Gastrocnemius medialis (tissue), 4 donors: ENCODE results near the gene CIDEC.

Source experiments
- POLR2A ChIP-seq, 2 donors: fragments of 450-650 bp; IDR thresholded peaks; one replicate each; pipeline ENCODE4 v1.6.1; 2017; ENCODE audit warnings: antibody characterized with exemption in 2 of 2, mild to moderate bottlenecking in 2 of 2, moderate library complexity in 2 of 2
- TF ChIP-seq, protein P1 (sequence below), 5 experiments: fragments of 450-650 bp in 3 of 5; fragments of 200-600 bp in 2 of 5; sonication (generic) in 2 of 5; IDR thresholded peaks in 4 of 5; conservative IDR thresholded peaks in 1 of 5; 1 replicate in 4 of 5; 2 replicates in 1 of 5; pipeline ENCODE4 v1.5.1; 2016 to 2019; ENCODE audit warnings: antibody characterized with exemption in 5 of 5, mild to moderate bottlenecking in 3 of 5, moderate library complexity in 3 of 5

DNA sequence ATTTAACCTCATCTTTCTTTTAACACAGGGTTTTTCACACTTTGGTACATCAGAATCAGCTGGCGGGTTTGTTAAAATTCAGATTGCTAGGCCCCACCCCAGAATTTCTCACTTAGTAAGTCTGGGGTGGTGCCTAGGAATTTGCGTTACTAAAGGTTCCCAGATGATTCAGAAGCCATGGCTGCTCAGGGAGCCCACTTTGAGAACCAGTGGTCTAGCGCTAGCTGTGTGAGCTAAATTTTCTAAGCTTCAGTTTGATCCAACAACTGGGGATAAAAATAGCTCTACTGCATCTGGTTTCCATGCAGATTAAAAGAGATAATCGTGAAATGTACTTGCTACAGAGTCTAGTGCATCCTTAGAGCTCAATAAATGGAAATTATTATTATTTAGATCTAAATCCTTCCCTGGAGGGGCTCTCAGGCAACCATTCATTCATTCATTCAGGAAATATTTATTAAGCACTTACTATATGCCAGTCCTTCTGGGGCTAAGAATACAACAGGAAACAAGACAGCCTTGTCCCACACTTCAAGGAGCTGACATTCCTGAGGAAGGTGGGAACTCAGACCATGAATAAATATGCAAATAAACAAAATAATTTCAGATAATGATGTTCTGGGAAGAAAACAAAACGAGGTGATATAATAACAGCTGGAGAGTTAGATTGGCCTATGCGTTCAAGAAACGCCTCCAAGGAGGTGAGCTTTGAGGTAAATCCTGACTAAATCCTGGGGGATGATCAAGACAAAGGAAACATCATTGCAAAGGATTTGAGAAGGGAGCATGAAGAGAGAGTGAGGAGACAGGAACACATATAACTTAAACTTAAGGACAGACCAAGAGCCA lies 3.9 kb upstream of the CIDEC start:
- TF ChIP-seq, protein P1, sequence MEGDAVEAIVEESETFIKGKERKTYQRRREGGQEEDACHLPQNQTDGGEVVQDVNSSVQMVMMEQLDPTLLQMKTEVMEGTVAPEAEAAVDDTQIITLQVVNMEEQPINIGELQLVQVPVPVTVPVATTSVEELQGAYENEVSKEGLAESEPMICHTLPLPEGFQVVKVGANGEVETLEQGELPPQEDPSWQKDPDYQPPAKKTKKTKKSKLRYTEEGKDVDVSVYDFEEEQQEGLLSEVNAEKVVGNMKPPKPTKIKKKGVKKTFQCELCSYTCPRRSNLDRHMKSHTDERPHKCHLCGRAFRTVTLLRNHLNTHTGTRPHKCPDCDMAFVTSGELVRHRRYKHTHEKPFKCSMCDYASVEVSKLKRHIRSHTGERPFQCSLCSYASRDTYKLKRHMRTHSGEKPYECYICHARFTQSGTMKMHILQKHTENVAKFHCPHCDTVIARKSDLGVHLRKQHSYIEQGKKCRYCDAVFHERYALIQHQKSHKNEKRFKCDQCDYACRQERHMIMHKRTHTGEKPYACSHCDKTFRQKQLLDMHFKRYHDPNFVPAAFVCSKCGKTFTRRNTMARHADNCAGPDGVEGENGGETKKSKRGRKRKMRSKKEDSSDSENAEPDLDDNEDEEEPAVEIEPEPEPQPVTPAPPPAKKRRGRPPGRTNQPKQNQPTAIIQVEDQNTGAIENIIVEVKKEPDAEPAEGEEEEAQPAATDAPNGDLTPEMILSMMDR (IDR thresholded peaks at IDR 0.05 in 4 of 5, conservative IDR thresholded peaks at IDR 0.05 in 1 of 5): no peak
- TF ChIP-seq POLR2A (IDR thresholded peaks at IDR 0.05): no peak
